Body of pancreas (tissue), 4 donors: ENCODE measurements around the gene CLUH.

Source experiments
- POLR2A ChIP-seq, 3 donors: fragments of 450-650 bp; IDR thresholded peaks; one replicate each; pipeline ENCODE4 v1.6.1; 2016; ENCODE audit warnings: antibody characterized with exemption in 3 of 3, mild to moderate bottlenecking in 2 of 3
- TF ChIP-seq, protein P1 (sequence below), 7 experiments: fragments of 450-650 bp in 4 of 7; fragments of 200-600 bp in 3 of 7; sonication (generic) in 3 of 7; IDR thresholded peaks; one replicate each; pipeline ENCODE4 v1.5.1; 2016 to 2019; ENCODE audit warnings: antibody characterized with exemption in 7 of 7

DNA sequence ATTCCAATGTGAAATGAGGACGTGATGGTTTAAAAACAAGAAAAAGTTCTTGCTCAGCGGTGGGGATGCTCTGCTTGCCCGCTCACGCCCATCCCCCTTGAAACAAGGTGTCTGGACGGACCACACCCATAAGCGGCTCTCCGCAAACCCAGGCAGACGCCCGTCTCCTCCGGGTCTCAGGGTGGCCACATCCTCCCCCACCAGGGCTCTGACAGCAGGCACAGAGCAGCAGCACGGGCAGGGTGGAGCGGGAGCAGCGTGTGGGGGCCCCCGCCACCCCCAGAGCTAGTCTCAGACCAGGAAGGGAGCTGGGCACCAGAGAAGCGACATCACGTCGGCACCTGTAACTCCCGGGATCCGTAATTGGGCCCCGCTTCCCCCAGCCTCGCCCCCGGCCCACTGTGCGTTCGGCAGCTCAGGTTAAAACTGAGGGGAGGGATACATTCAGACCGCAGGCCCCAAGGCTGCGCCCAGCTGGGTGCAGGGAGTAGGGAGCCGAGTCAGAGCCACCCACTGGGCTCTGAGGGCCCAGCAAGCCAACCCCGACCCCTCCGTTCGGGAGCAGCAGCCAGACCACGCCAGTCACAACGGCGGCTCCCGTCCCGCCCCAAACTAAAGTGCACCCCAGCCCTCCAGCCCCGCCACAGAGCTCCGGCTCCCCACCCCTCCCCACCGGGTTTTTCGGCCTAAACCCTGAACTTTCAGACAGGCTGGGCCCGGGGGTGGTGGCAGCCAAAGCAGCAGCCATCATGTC lies 22.0 kb downstream of the CLUH start:
- TF ChIP-seq, protein P1, sequence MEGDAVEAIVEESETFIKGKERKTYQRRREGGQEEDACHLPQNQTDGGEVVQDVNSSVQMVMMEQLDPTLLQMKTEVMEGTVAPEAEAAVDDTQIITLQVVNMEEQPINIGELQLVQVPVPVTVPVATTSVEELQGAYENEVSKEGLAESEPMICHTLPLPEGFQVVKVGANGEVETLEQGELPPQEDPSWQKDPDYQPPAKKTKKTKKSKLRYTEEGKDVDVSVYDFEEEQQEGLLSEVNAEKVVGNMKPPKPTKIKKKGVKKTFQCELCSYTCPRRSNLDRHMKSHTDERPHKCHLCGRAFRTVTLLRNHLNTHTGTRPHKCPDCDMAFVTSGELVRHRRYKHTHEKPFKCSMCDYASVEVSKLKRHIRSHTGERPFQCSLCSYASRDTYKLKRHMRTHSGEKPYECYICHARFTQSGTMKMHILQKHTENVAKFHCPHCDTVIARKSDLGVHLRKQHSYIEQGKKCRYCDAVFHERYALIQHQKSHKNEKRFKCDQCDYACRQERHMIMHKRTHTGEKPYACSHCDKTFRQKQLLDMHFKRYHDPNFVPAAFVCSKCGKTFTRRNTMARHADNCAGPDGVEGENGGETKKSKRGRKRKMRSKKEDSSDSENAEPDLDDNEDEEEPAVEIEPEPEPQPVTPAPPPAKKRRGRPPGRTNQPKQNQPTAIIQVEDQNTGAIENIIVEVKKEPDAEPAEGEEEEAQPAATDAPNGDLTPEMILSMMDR (IDR thresholded peaks at IDR 0.05): no peak
- no peak for TF ChIP-seq POLR2A (IDR thresholded peaks at IDR 0.05)
